Stimulated activated CD4-positive, alpha-beta T cell treated with anti-CD3 and anti-CD28 coated beads, TNF-alpha, amount 100 ng/mL, for 48 hours (primary cell): ENCODE results near the gene SLC25A51.
"Not testable (repeated sequence)": the region's sequence is repeated elsewhere in the genome, so short reads cannot be mapped to it uniquely, and the experiment has no call there.

Experiments
- DNase-seq, 3 donors: peaks; one replicate each; pipeline ENCODE4 v3.0.0-alpha.2; 2020; ENCODE audit warnings: low read depth in 3 of 3

The SLC25A51 gene

DNA sequence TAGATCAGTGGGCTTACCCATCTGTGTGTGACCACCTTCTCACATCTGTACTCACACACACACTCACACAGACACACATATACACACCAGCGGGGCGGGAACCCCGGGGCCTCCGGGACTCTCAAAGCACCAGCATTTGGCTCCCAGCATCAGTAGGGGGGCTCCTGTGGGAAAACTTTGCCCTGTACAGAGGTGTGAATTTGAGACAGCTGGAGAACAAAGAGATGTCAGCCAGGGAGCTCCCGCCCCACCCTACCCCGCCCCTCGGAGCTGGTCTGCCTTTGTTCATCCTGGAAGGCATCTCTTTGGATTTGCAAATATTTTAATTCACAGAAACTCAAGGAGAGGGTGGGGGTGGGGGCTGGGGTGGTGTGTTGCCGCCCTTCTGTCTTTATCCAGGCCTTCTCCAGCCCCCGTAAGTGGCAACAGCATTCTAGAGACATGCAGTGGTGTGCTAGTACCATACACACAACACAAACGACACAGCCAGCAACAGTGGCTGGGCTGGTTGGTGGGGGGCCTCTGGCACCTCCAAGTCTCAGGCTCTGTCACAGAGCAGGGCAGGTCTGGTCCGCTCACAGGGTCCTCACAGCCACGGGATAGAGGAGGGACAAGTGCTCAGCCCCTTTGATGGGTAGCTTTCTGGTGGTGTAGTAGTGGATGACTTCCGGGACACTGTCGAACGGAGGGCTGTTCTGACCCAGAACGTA lies 15.5 kb upstream of the SLC25A51 start:
- DNase-seq = no peak

DNA sequence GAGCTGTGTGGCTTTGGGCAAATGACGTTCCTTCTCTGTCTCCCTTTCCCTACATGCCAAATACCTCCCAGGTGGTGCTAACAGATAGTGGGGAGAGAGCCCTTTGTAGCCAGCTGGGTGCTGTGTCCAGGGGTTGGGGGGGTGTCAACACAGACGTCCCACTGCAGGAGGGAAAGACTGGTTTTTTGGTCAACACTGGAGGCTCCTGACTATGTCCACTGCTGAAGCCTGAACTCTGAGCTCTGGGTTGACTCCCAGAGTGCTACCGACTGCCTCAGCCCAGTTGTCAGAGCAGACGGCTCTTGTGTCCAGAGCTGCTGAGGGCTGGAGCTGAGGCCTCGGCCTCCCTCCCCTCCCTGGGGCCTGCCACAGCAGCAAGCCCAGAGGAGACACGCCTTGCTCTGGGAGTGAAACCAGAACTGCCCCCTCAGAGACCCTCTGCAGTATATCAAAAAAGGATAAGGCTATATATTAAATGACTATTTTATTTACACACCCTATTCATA lies 14.8 kb upstream of the SLC25A51 start:
- no peak for DNase-seq

GRCh38 chr9:37917801-37918664 lies 14.1 kb upstream of the SLC25A51 start:
- DNase-seq = no peak

- DNase-seq = no peak
These were observed 13.4 kb upstream of the SLC25A51 start for GRCh38 chr9:37917313-37917731.

- no peak for DNase-seq
These were observed 12.8 kb upstream of the SLC25A51 start for GRCh38 chr9:37916471-37917312.

GRCh38 chr9:37915911-37916470 lies 12.1 kb upstream of the SLC25A51 start:
- no peak for DNase-seq

GRCh38 chr9:37914701-37915358 lies 10.9 kb upstream of the SLC25A51 start:
- no peak for DNase-seq

GRCh38 chr9:37914154-37914551 lies 10.2 kb upstream of the SLC25A51 start:
- DNase-seq = no peak

DNA sequence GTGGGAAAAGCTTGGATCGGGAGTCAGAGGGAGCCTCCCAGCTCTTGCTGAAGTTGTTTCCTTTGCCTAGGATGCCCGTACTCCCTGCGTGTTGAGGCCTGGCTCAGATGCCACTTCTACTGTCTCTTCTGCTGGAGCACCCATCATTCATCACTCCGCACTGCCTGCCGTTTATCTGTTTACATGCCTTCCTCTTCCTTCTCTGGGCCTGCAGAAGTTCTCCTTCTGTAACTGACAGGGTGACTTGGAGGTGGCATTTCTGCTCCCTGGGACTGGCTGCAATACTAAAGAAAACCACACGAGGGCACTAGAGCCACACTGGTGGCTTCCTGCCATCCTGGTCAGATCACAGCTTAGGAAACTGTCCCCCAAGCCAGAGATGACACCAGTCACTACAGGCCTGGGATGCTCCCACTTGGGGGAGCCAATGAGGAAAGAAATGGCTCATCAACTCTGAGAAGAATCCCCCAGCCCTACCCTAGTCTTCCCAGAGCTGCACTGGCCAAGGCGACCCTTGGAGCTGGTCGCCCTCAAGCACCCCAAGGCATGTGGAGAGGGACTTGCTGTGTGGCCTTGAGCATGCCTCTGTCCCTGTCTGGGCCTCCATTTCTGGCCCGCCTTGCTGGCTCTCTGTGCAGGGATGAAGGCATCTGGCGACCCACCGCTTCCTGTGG lies 9.7 kb upstream of the SLC25A51 start:
- peak; percentile 55 to 74 (median 73) for DNase-seq

DNA sequence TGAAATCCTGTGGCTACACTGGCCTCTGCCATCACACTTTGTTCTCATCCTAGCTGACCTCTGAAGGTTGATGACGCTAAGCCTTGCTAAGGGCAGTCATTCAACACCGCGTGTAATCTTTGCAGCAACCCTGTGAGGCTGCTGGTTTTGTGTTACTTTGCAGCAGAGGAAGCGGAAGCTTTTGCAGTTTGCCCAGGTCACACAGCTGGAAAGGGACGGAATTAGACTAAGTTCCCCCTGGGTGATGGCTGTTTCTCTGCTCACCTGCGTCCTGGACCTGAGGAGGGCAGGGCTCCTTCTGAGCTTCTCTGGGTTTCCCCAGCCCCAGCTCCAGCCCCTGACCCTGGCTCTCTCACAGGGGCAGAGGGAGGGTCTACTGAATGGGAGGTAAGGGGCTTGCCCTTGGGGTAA lies 7.3 kb upstream of the SLC25A51 start:
- no peak for DNase-seq

- no peak for DNase-seq
These were observed 6.3 kb upstream of the SLC25A51 start for GRCh38 chr9:37910271-37910670.

DNA sequence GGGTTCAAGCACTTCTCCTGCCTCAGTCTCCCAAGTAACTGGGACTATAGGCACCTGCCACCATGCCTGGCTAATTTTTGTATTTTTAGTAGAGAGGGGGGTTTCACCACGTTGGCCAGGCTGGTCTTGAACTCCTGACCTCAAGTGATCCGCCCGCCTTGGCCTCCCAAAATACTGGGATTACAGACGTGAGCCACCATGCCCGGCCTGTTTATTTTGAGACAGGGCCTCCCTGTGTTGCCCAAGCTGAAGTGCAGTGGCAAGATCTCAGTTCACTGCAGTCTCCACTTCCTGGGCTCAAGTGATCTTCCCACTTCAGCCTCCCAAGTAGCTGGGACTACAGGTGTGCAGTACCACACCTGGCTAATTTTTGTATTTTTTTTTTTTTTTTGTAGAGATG lies 5.9 kb upstream of the SLC25A51 start:
- DNase-seq = not testable (repeated sequence)

DNA sequence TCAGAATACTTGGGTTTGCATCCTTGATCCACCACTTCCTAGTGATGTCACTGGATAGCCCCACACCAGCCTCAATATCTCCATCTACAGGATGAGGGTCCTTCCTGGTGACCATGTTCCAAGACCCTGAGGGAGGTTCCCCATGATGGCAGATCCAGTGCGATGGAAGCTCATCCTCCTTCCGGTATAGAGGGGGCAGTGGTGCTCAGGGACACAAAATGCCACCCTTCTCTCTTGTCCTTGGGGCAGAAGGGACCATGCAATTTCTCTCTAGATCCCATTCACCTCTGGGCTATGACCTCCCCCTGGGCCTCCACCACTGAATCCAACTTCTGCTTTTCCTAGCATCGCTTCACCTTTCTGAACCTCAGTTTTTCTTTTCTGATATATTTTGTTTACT lies 5.4 kb upstream of the SLC25A51 start:
- DNase-seq = no peak

DNA sequence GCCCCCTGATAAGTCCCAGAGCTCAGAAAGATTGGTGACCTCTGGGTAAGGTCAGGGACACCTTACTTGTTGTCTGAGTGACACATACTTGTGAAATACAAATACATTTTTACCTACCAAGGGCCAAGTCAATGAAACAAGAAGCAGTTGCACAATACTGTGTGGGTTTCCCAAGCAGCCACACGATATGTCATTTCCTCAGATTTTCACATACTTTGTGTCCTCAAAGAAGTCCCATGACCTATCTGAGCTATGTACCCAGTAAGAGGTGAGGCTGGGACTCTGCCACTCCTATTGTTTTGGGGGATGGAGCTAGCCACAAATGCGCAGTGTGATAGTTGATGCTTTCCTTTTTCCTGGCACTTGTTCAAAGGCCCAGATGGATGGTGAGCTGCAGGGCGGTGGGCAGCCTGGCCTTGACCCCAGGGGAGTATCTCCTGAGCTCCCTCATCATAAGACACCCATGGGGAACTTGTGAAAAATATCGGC lies 4.8 kb upstream of the SLC25A51 start:
- DNase-seq = no peak

DNA sequence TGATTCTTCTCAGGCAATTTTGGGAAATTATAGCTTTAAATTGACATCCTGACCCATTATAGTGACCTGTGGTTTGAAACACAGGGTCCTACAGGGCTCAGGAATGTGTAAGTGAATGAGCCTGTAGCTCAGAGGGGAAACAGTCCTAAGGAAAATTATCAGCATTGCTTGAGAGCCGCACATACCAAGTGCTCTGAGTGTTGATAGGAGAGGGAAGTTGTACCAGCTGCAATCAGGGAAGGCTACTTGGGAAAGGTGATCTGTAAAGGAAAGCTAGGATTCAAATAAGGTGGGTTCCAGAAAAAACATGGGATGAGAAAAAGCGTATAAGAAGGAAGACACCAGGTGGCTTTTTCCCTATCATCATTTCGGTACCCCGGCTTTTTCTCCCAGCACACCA lies 4.4 kb upstream of the SLC25A51 start:
- DNase-seq = no peak

GRCh38 chr9:37906312-37907239 lies 2.6 kb upstream of the SLC25A51 start:
- no peak for DNase-seq

GRCh38 chr9:37905776-37906175 lies 1.8 kb upstream of the SLC25A51 start:
- DNase-seq = no peak

- no peak for DNase-seq
These were observed 1.2 kb upstream of the SLC25A51 start for GRCh38 chr9:37905131-37905505.

GRCh38 chr9:37904445-37905130 lies 661 bp upstream of the SLC25A51 start:
- DNase-seq = peak in 1 of 3 donors; percentile 4
